ENCODE results near the gene ZNF652.

DNA sequence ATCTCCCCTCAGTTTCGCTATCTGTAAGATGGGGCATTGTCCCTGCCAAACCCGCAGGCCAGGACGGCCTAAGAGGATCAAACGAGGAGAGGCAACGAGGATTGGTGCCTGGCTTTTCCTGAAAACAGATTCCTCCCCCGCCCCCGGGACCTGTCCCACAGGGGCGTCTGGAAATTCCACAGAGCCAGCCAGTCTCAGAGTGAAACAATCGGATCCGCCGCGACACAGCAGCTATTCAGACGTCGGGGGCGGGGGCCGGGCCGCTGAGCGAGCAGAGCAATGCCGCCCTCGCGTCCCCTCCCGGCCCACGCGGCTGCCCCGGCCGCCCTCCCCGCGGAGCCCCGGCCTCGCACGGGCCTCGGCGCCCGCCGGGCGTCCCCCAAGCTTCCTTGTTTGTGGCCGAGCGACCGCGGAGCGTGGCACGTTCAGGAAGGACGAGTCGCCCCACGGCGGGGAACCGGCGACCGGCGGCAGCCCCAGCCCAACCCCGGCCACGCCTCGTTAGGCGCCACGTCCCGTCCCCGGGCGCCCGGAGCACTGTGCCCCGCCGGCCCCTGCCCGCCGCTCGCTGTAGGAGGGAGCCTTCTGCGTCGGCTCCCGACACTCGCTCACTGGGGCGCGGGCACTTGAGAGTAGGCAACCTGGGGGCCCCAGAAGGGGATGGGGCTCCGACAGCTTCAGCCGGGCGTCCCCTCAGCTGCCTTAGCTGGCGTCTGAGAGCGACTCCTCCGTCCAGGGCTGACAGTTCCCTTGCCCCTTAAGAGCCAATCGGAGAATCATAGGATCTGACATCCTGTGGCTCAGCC, 101.8 kb downstream of the ZNF652 start:
- TF ChIP-seq POLR2AphosphoS5 (IDR thresholded peaks at IDR 0.05; ENCODE audit: insufficient read depth in 1 of 2, low read depth in 1 of 2): peak in 1 of 2 donors; percentile 24
- peak in 1 of 2 donors; percentile 18 for TF ChIP-seq POLR2A (IDR thresholded peaks at IDR 0.05)

Measured in vagina (tissue), 2 donors.